BE2C (cell line): Measurements from ENCODE around the gene CDC20B.

Experiments used
- DNase-seq: peaks from one replicate; pipeline ENCODE4 v3.0.0-alpha.2; 2020
- H3K27me3 ChIP-seq: fragments of 250-450 bp; sonication (Bioruptor Pico); 2 replicates; pipeline ENCODE4 v1.5.1; 2020; ENCODE audit warnings: mild to moderate bottlenecking
- H3K36me3 ChIP-seq: fragments of 250-450 bp; sonication (Bioruptor Pico); 2 replicates; pipeline ENCODE4 v1.5.1; 2020; ENCODE audit warnings: mild to moderate bottlenecking
- H3K4me1 ChIP-seq: fragments of 250-450 bp; sonication (Bioruptor Pico); 2 replicates; pipeline ENCODE4 v1.5.1; 2020
- H3K4me3 ChIP-seq: 2 replicates; pipeline ENCODE4 v1.5.1; 2011; ENCODE audit warnings: low read depth, low read length
- H3K9me3 ChIP-seq: fragments of 250-450 bp; sonication (Bioruptor Pico); 2 replicates; pipeline ENCODE4 v1.5.1; 2020
- CTCF ChIP-seq: IDR thresholded peaks from 2 replicates; pipeline ENCODE4 v1.5.1; 2012; ENCODE audit warnings: mild to moderate bottlenecking, low read depth, low read length

The CDC20B gene

GRCh38 chr5:55171471-55171870 is 1.5 kb downstream of the CDC20B start:
- no peak for TF ChIP-seq CTCF
- no peak for DNase-seq
- no peaks in the 10 kb centered on the region; the same call in 1 of the 2 replicates for H3K4me1 ChIP-seq
- no peak overlapping the region for H3K4me3 ChIP-seq
- no peaks in the 10 kb centered on the region for H3K36me3 ChIP-seq
- peaks cover 75% of the 10 kb centered on the region for H3K27me3 ChIP-seq
- H3K9me3 ChIP-seq: no peaks in the 10 kb centered on the region

GRCh38 chr5:55162666-55163065 is 10.3 kb downstream of the CDC20B start:
- H3K4me3 ChIP-seq: no peak overlapping the region
- no peaks in the 10 kb centered on the region for H3K9me3 ChIP-seq
- DNase-seq: no peak
- no peak for TF ChIP-seq CTCF
- H3K27me3 ChIP-seq: peaks cover 92% of the 10 kb centered on the region
- no peaks in the 10 kb centered on the region for H3K4me1 ChIP-seq
- no peaks in the 10 kb centered on the region for H3K36me3 ChIP-seq

- peaks cover 92% of the 10 kb centered on the region for H3K27me3 ChIP-seq
- no peak for TF ChIP-seq CTCF
- H3K4me1 ChIP-seq: no peaks in the 10 kb centered on the region
- H3K4me3 ChIP-seq: no peak overlapping the region
- H3K9me3 ChIP-seq: no peaks in the 10 kb centered on the region
- no peaks in the 10 kb centered on the region for H3K36me3 ChIP-seq
- no peak for DNase-seq
These were observed 12.3 kb downstream of the CDC20B start for GRCh38 chr5:55160493-55161209.

GRCh38 chr5:55159763-55160492 is 13.0 kb downstream of the CDC20B start, which contains the start of gene GPX8:
GPX8 (plus strand) TSS chr5:55160171; CDS start chr5:55160193, 22 bp downstream.
- Histone ChIP-seq H3K4me1 (no peaks in the 10 kb centered on the region), H3K4me3 (no peak within 1 kb of the TSS), H3K36me3 (no peaks in the 10 kb centered on the region), H3K27me3 (peaks cover 87% of the 10 kb centered on the region), H3K9me3 (no peaks in the 10 kb centered on the region)
- DNase-seq: no peak
- TF ChIP-seq CTCF: peak; percentile 49

- Histone ChIP-seq H3K4me3 (no peak overlapping the region), H3K27me3 (peaks cover 62% of the 10 kb centered on the region), H3K9me3 (no peaks in the 10 kb centered on the region), H3K36me3 (no peaks in the 10 kb centered on the region), H3K4me1 (no peaks in the 10 kb centered on the region)
- no peak for TF ChIP-seq CTCF
- no peak for DNase-seq
These were observed 18.1 kb downstream of the CDC20B start for GRCh38 chr5:55154873-55155272.
